ENCODE data around the gene NKD2. TPM values are rescaled to one million over a fixed set of nuclear protein-coding genes. Genes with fewer than 3 reads are reported as not detected.
"Not testable (repeated sequence)": the region's sequence is repeated elsewhere in the genome, so short reads cannot be mapped to it uniquely, and the experiment has no call there.

The NKD2 gene
- total and polyA plus RNA-seq, 12 donors: 0.22 to 32.8 (median 10.8) TPM

GRCh38 chr5:999032-999501, 9.5 kb upstream of the NKD2 start:
- Histone ChIP-seq H3K9me3 (replicated peaks in 1 of 3) (no peaks in the 10 kb centered on the region), H3K36me3 (replicated peaks in 1 of 2) (no peaks in the 10 kb centered on the region), H3K4me3 (no peak overlapping the region), H3K27me3 (no peaks in the 10 kb centered on the region), H3K27ac (peak overlapping the region in 1 of 5 donors; percentile 89), H3K4me1 (replicated peaks in 1 of 2) (no peaks in the 10 kb centered on the region)
- intact Hi-C loops (cut with DNase I): no loop called here
- 71 to 90% (median 79%) methylated on average over 2 to 6 of the region's 6 CpGs for WGBS, 4 donors
- peak in 4 of 7 donors; percentile 6 to 17 (median 12) for DNase-seq
- TF ChIP-seq CTCF (IDR thresholded peaks at IDR 0.05): no peak
- no peak for TF ChIP-seq POLR2A (IDR thresholded peaks at IDR 0.05)

- H3K27ac ChIP-seq: no peak overlapping the region
- WGBS, 4 donors: 85 to 92% (median 87%) methylated on average over 1 to 5 of the region's 5 CpGs
- peak in 1 of 7 donors; percentile 3 for DNase-seq
- no peak overlapping the region for H3K4me3 ChIP-seq
- no peaks in the 10 kb centered on the region for H3K27me3 ChIP-seq
- intact Hi-C loops (cut with DNase I): loop anchor here (10.0 kb wide), 1 partner anchor 145 kb away; no protein-coding TSS in a partner anchor
- no peaks in the 10 kb centered on the region for H3K36me3 ChIP-seq (replicated peaks in 1 of 2)
- peaks cover 0 to 6% of the 10 kb centered on the region in 2 donors for H3K4me1 ChIP-seq (replicated peaks in 1 of 2)
- H3K9me3 ChIP-seq (replicated peaks in 1 of 3): no peaks in the 10 kb centered on the region
- TF ChIP-seq CTCF (IDR thresholded peaks at IDR 0.05) (no peak), POLR2A (IDR thresholded peaks at IDR 0.05) (no peak)
Observed at GRCh38 chr5:999724-1000123, 8.9 kb upstream of the NKD2 start.

GRCh38 chr5:1000329-1000728, 8.3 kb upstream of the NKD2 start:
- H3K4me3 ChIP-seq: no peak overlapping the region
- no peaks in the 10 kb centered on the region for H3K27me3 ChIP-seq
- H3K9me3 ChIP-seq (replicated peaks in 1 of 3): no peaks in the 10 kb centered on the region
- H3K4me1 ChIP-seq (replicated peaks in 1 of 2): peaks cover 0 to 12% of the 10 kb centered on the region in 2 donors
- no peaks in the 10 kb centered on the region for H3K36me3 ChIP-seq (replicated peaks in 1 of 2)
- H3K27ac ChIP-seq: no peak overlapping the region
- no peak for TF ChIP-seq POLR2A (IDR thresholded peaks at IDR 0.05)
- no peak for TF ChIP-seq CTCF (IDR thresholded peaks at IDR 0.05)
- WGBS, 4 donors: 70 to 90% (median 76%) methylated on average over 7 to 9 of the region's 9 CpGs
- intact Hi-C loops (cut with DNase I): loop anchor here (10.0 kb wide), 1 partner anchor 144 kb away; no protein-coding TSS in a partner anchor
- DNase-seq: peak in 4 of 7 donors; percentile 1 to 5 (median 4)

- H3K4me1 ChIP-seq (replicated peaks in 1 of 2): peaks cover 0 to 12% of the 10 kb centered on the region in 2 donors
- not testable (repeated sequence) for H3K4me3 ChIP-seq; H3K27ac ChIP-seq; H3K36me3 ChIP-seq (replicated peaks in 1 of 2); H3K27me3 ChIP-seq; H3K9me3 ChIP-seq (replicated peaks in 1 of 3)
- peak in 2 of 7 donors; percentile 4 to 8 for DNase-seq
- intact Hi-C loops (cut with DNase I): loop anchor here (10.0 kb wide), 1 partner anchor 144 kb away; no protein-coding TSS in a partner anchor
- 83 to 90% (median 88%) methylated on average over 11 of the region's 11 CpGs for WGBS, 4 donors
Observed at GRCh38 chr5:1000831-1001230, 7.8 kb upstream of the NKD2 start.

Measured in adrenal gland (tissue), 12 donors.